Naive thymus-derived CD4-positive, alpha-beta T cell (primary cell): ENCODE measurements around the gene SLC49A3. TPM values are rescaled to one million over a fixed set of nuclear protein-coding genes. Genes with fewer than 3 reads are reported as not detected.

Experiments
- ATAC-seq: fragments of 150-1000 bp; cut with Tn5 transposase; 2 replicates; pipeline ENCODE4 v1.10.0; 2021; ENCODE audit warnings: mild to moderate bottlenecking, moderate library complexity
- CTCF ChIA-PET: fragments of 350-600 bp; sonication (Branson Sonifier 250); formaldehyde crosslinking; loops from one replicate; lab custom pipeline; 2021; ENCODE audit warnings: antibody characterized with exemption; lab: Charles Lee
- POLR2A ChIA-PET: fragments of 350-600 bp; sonication (Branson Sonifier 250); formaldehyde crosslinking; loops from one replicate; lab custom pipeline; 2021; ENCODE audit warnings: antibody characterized with exemption, inconsistent platforms; lab: Charles Lee
- DNase-seq, 9 donors: peaks; one replicate each; pipeline versions ENCODE4 v3.0.0 to v3.0.0-alpha.2; 2020 to 2022; ENCODE audit warnings: mixed read lengths in 1 of 9
- H3K27ac ChIP-seq: one replicate; pipeline ENCODE4 v1.7.0; 2013; ENCODE audit warnings: mild to moderate bottlenecking, low read depth, low read length, moderate library complexity
- H3K27me3 ChIP-seq, 2 donors: one replicate each; pipeline ENCODE4 v1.7.0; 2013; ENCODE audit warnings: low read length in 2 of 2, mild to moderate bottlenecking in 2 of 2, moderate library complexity in 2 of 2; ENCODE audit not compliant: control insufficient read depth in 2 of 2, insufficient read depth in 2 of 2
- H3K36me3 ChIP-seq, 3 experiments: 1 replicate in 2 of 3; 2 replicates in 1 of 3; pipeline ENCODE4 v1.7.0; 2013; ENCODE audit warnings: low read length in 3 of 3, mild to moderate bottlenecking in 3 of 3, moderate library complexity in 1 of 3; ENCODE audit not compliant: insufficient read depth in 3 of 3, control insufficient read depth in 2 of 3
- H3K4me1 ChIP-seq, 2 donors: one replicate each; pipeline ENCODE4 v1.7.0; 2013; ENCODE audit warnings: low read length in 2 of 2, mild to moderate bottlenecking in 2 of 2, moderate library complexity in 1 of 2; ENCODE audit not compliant: control insufficient read depth in 2 of 2, insufficient read depth in 2 of 2
- H3K4me3 ChIP-seq: 2 replicates; pipeline ENCODE4 v1.7.0; 2013; ENCODE audit warnings: mild to moderate bottlenecking, low read length
- H3K9me3 ChIP-seq, 3 experiments: 1 replicate in 2 of 3; 2 replicates in 1 of 3; pipeline ENCODE4 v1.7.0; 2013; ENCODE audit warnings: low read length in 3 of 3; ENCODE audit not compliant: control insufficient read depth in 2 of 3
- H3K27ac Mint-ChIP-seq, 9 donors: one replicate each; pipeline ENCODE4 v1.8.0; 2020 to 2022; ENCODE audit warnings: mixed read lengths in 9 of 9, mild to moderate bottlenecking in 8 of 9, moderate library complexity in 5 of 9, inconsistent platforms in 2 of 9
- H3K27me3 Mint-ChIP-seq, 5 donors: one replicate each; pipeline ENCODE4 v1.8.0; 2021 to 2022; ENCODE audit warnings: mixed read lengths in 5 of 5, mild to moderate bottlenecking in 1 of 5
- H3K36me3 Mint-ChIP-seq, 5 donors: one replicate each; pipeline ENCODE4 v1.8.0; 2020 to 2022; ENCODE audit warnings: mixed read lengths in 5 of 5, mild to moderate bottlenecking in 3 of 5, inconsistent platforms in 1 of 5
- H3K4me1 Mint-ChIP-seq, 7 donors: one replicate each; pipeline ENCODE4 v1.8.0; 2020 to 2022; ENCODE audit warnings: mixed read lengths in 7 of 7, mild to moderate bottlenecking in 3 of 7, inconsistent platforms in 1 of 7
- H3K4me3 Mint-ChIP-seq, 10 donors: one replicate each; pipeline ENCODE4 v1.8.0; 2020 to 2022; ENCODE audit warnings: mild to moderate bottlenecking in 10 of 10, mixed read lengths in 10 of 10, moderate library complexity in 6 of 10, inconsistent platforms in 2 of 10
- H3K9me3 Mint-ChIP-seq, 11 donors: one replicate each; pipeline ENCODE4 v1.8.0; 2020 to 2022; ENCODE audit warnings: mixed read lengths in 11 of 11, mild to moderate bottlenecking in 4 of 11, inconsistent platforms in 1 of 11, moderate library complexity in 1 of 11
- intact Hi-C, 2 donors: fragments of 100-400 bp; cut with micrococcal nuclease; formaldehyde crosslinking; loops; one replicate each; pipeline ENCODE4 v1.15.1; 2023
- polyA plus RNA-seq, 2 donors: library from polyadenylated mRNA; unstranded; fragments of 300-500 nt; fragmentation: Illumina TruSeq; gene quantifications; one replicate each; pipeline ENCODE4 v1.2.3, GENCODE V29; 2021
- total RNA-seq, 6 experiments: library from RNA in 5 of 6; stranded (reverse) in 5 of 6; gene quantifications; 1 replicate in 5 of 6; 2 replicates in 1 of 6; pipeline ENCODE4 v1.2.3 and lab custom pipeline; 2021 to 2026

SLC49A3 gene
- total and polyA plus RNA-seq, 7 experiments from 2014 or later = 0.80 to 9.4 (median 0.92) TPM; not detected in 2

- no peaks in the 10 kb centered on the region for H3K27me3 Mint-ChIP-seq
- H3K4me3 ChIP-seq = no peak overlapping the region
- peak overlapping the region in 1 of 9 donors; percentile 10 for H3K27ac Mint-ChIP-seq
- DNase-seq (no peak), ATAC-seq (no peak)
- ChIA-PET CTCF (no interaction called here), POLR2A (interaction anchor here (1.1 kb wide), 1 partner anchor 292 kb away, joined by 4 read pairs; no protein-coding TSS in a partner anchor)
- peaks cover 0 to 3% (median 0%) of the 10 kb centered on the region in 11 donors for H3K9me3 Mint-ChIP-seq
- H3K4me3 Mint-ChIP-seq = no peak overlapping the region
- H3K27me3 ChIP-seq = no peaks in the 10 kb centered on the region
- H3K36me3 Mint-ChIP-seq = peaks cover 0 to 32% (median 9%) of the 10 kb centered on the region in 5 donors
- no peaks in the 10 kb centered on the region for H3K4me1 ChIP-seq
- no peak overlapping the region for H3K27ac ChIP-seq
- peaks cover 0 to 16% (median 0%) of the 10 kb centered on the region in 3 experiments for H3K36me3 ChIP-seq
- intact Hi-C loops = no loop called here
- no peaks in the 10 kb centered on the region for H3K9me3 ChIP-seq
- H3K4me1 Mint-ChIP-seq = peaks cover 9 to 31% (median 18%) of the 10 kb centered on the region in 7 donors
Measured at GRCh38 chr4:718460-718859, 29.5 kb upstream of the SLC49A3 start.

GRCh38 chr4:717601-718320 is 28.8 kb upstream of the SLC49A3 start:
- ATAC-seq (peak; percentile 26), DNase-seq (no peak)
- intact Hi-C loops = no loop called here
- H3K4me3 Mint-ChIP-seq = no peak overlapping the region
- H3K27me3 ChIP-seq = no peaks in the 10 kb centered on the region
- H3K4me3 ChIP-seq = no peak overlapping the region
- no peaks in the 10 kb centered on the region for H3K27me3 Mint-ChIP-seq
- H3K9me3 ChIP-seq = no peaks in the 10 kb centered on the region
- H3K4me1 ChIP-seq = no peaks in the 10 kb centered on the region
- POLR2A ChIA-PET = no interaction called here
- peaks cover 0 to 16% (median 0%) of the 10 kb centered on the region in 3 experiments for H3K36me3 ChIP-seq
- CTCF ChIA-PET = no interaction called here
- no peak overlapping the region for H3K27ac ChIP-seq
- H3K4me1 Mint-ChIP-seq = peaks cover 9 to 33% (median 18%) of the 10 kb centered on the region in 7 donors
- H3K27ac Mint-ChIP-seq = peak overlapping the region in 3 of 9 donors; percentile 46 to 75 (median 62)
- H3K36me3 Mint-ChIP-seq = peaks cover 0 to 26% (median 9%) of the 10 kb centered on the region in 5 donors
- peaks cover 0 to 3% (median 0%) of the 10 kb centered on the region in 11 donors for H3K9me3 Mint-ChIP-seq

GRCh38 chr4:714087-714486 is 25.1 kb upstream of the SLC49A3 start:
- intact Hi-C loops = no loop called here
- Histone ChIP-seq H3K9me3 (no peaks in the 10 kb centered on the region), H3K36me3 (no peaks in the 10 kb centered on the region), H3K4me3 (no peak overlapping the region), H3K4me1 (no peaks in the 10 kb centered on the region), H3K27ac (no peak overlapping the region), H3K27me3 (no peaks in the 10 kb centered on the region)
- DNase-seq (no peak), ATAC-seq (no peak)
- ChIA-PET CTCF (no interaction called here), POLR2A (no interaction called here)
- H3K4me3 Mint-ChIP-seq = no peak overlapping the region
- peak overlapping the region in 1 of 9 donors; percentile 36 for H3K27ac Mint-ChIP-seq
- no peaks in the 10 kb centered on the region for H3K9me3 Mint-ChIP-seq
- H3K36me3 Mint-ChIP-seq = peaks cover 0 to 5% (median 0%) of the 10 kb centered on the region in 5 donors
- H3K4me1 Mint-ChIP-seq = peaks cover 20 to 47% (median 30%) of the 10 kb centered on the region in 7 donors
- H3K27me3 Mint-ChIP-seq = no peaks in the 10 kb centered on the region

- Mint-ChIP-seq H3K4me3 (no peak overlapping the region), H3K27me3 (no peaks in the 10 kb centered on the region), H3K4me1 (peaks cover 26 to 57% (median 36%) of the 10 kb centered on the region in 7 donors), H3K27ac (no peak overlapping the region), H3K9me3 (no peaks in the 10 kb centered on the region), H3K36me3 (peaks cover 0 to 11% (median 0%) of the 10 kb centered on the region in 5 donors)
- intact Hi-C loops = no loop called here
- no peaks in the 10 kb centered on the region for H3K36me3 ChIP-seq
- DNase-seq (no peak), ATAC-seq (no peak)
- ChIA-PET POLR2A (interaction anchor here (0.6 kb wide), 1 partner anchor 38 kb away, joined by 3 read pairs; no protein-coding TSS in a partner anchor), CTCF (no interaction called here)
- peaks cover 0 to 6% of the 10 kb centered on the region in 2 donors for H3K4me1 ChIP-seq
- H3K9me3 ChIP-seq = no peaks in the 10 kb centered on the region
- H3K4me3 ChIP-seq = no peak overlapping the region
- no peaks in the 10 kb centered on the region for H3K27me3 ChIP-seq
- no peak overlapping the region for H3K27ac ChIP-seq
Measured at GRCh38 chr4:712916-713632, 24.1 kb upstream of the SLC49A3 start.

- peaks cover 2 to 6% of the 10 kb centered on the region in 2 donors for H3K4me1 ChIP-seq
- ChIA-PET CTCF (no interaction called here), POLR2A (no interaction called here)
- no peaks in the 10 kb centered on the region for H3K9me3 ChIP-seq
- H3K36me3 Mint-ChIP-seq = peaks cover 0 to 10% (median 0%) of the 10 kb centered on the region in 5 donors
- no peak overlapping the region for H3K27ac ChIP-seq
- H3K27me3 ChIP-seq = no peaks in the 10 kb centered on the region
- H3K4me1 Mint-ChIP-seq = peaks cover 21 to 52% (median 31%) of the 10 kb centered on the region in 7 donors
- intact Hi-C loops = no loop called here
- H3K27ac Mint-ChIP-seq = no peak overlapping the region
- DNase-seq = no peak
- H3K27me3 Mint-ChIP-seq = no peaks in the 10 kb centered on the region
- no peak overlapping the region for H3K4me3 ChIP-seq
- no peak overlapping the region for H3K4me3 Mint-ChIP-seq
- ATAC-seq = no peak
- H3K9me3 Mint-ChIP-seq = no peaks in the 10 kb centered on the region
- no peaks in the 10 kb centered on the region for H3K36me3 ChIP-seq
Measured at GRCh38 chr4:712093-712492, 23.1 kb upstream of the SLC49A3 start.

- peaks cover 4 to 6% of the 10 kb centered on the region in 2 donors for H3K4me1 ChIP-seq
- Mint-ChIP-seq H3K4me3 (no peak overlapping the region), H3K36me3 (peaks cover 0 to 10% (median 0%) of the 10 kb centered on the region in 5 donors), H3K4me1 (peaks cover 21 to 46% (median 34%) of the 10 kb centered on the region in 7 donors), H3K9me3 (no peaks in the 10 kb centered on the region), H3K27me3 (no peaks in the 10 kb centered on the region), H3K27ac (no peak overlapping the region)
- no peaks in the 10 kb centered on the region for H3K27me3 ChIP-seq
- ChIA-PET POLR2A (interaction anchor here (0.6 to 0.8 kb wide), 2 partner anchors 18 to 36 kb away, joined by 3 to 4 read pairs; no protein-coding TSS in a partner anchor), CTCF (no interaction called here)
- H3K4me3 ChIP-seq = no peak overlapping the region
- H3K27ac ChIP-seq = no peak overlapping the region
- ATAC-seq = no peak
- intact Hi-C loops = no loop called here
- DNase-seq = no peak
- no peaks in the 10 kb centered on the region for H3K36me3 ChIP-seq
- H3K9me3 ChIP-seq = no peaks in the 10 kb centered on the region
Measured at GRCh38 chr4:710916-711315, 22.0 kb upstream of the SLC49A3 start.
